OCI-M1 (cell line): Measurements from ENCODE around the gene CIBAR2.

ENCODE experiments used
- DNase-seq: peaks from one replicate; lab custom pipeline; 2025; lab: John Stamatoyannopoulos, UW

Gene CIBAR2

DNA sequence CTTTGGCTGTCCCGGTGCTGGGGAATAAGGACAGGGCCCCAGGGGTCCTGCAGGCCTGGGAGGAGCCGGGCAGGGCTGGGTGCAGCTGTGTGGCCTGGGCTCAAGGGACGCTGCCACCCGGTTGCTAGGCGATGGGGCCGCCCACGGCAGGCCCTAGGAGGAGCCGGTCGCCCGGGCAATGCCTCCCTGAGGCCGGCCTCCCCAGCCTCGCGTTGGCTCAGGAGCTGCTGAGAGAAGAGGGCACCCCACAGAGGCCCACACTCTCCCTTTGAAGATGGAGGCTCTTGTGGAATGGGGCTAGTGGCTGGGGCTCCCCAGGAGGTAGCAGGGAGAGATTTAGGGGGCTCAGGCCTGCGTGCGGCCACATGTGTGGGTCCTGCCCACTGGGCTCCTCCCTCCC lies at the start of gene CIBAR2:
CIBAR2 (minus strand) TSS at position 109 of the 400 bp plus-strand sequence. CDS start 120 bp downstream, outside the sequence.
- no peak for DNase-seq

DNA sequence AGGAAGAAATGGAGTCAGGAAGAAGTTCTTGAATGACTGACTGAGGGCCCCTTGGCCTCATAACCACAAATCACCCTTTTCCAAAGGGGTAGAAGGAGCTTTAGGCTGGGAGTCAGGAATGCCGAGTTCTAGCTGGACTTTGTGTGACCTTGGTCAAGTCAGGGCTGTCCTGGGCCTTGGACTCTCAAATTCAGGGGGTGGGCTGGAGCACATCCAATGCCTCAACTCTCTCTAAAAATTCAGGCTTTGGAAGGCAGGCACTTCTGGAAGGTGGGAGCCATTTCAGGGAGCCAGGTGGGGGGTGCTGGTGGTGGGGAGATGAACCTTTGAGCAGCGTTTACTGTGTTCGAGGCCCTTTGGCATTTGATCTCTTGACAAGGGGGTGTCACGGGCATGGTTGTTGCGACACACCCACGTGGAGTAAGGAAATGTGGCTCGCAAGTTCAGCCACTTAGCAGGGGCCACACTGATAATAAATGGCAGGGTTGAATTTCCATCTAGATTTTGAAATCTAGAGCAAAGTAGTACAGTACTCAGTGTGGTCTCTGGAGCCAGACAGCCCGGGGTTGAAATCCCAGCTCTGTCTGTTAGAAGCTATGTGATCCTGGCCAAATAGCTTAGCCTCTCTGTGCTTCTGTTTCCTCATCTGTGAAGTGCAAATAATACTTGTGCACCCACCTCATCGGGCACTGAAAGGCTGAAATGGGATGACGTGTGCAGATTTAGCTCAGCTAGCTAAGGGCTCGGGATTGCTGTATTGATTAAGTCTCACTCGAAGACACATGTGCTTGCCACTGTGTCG lies 47.1 kb upstream of the CIBAR2 start:
- DNase-seq: no peak

DNA sequence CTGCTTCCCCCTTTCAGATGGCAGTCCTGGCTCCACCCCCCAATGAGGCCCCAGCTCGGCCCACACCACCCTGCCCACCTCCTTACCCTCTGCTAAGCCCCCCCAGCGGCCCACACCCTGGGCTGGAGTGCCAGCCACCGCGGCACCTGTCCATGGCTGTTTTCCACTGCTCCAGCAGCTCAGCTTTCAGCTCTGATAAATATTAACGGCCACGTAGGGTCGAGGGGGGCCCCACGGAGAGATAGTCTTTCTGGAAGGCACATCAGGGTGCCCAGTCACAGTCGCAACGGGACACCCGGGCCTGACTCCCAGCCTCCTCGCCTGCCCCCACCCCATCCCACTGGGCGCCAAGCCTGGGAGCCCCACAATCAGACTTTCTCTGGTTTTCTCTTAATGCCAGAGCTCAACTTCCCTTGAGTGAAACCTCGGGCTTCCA lies 46.5 kb upstream of the CIBAR2 start:
- no peak for DNase-seq

DNA sequence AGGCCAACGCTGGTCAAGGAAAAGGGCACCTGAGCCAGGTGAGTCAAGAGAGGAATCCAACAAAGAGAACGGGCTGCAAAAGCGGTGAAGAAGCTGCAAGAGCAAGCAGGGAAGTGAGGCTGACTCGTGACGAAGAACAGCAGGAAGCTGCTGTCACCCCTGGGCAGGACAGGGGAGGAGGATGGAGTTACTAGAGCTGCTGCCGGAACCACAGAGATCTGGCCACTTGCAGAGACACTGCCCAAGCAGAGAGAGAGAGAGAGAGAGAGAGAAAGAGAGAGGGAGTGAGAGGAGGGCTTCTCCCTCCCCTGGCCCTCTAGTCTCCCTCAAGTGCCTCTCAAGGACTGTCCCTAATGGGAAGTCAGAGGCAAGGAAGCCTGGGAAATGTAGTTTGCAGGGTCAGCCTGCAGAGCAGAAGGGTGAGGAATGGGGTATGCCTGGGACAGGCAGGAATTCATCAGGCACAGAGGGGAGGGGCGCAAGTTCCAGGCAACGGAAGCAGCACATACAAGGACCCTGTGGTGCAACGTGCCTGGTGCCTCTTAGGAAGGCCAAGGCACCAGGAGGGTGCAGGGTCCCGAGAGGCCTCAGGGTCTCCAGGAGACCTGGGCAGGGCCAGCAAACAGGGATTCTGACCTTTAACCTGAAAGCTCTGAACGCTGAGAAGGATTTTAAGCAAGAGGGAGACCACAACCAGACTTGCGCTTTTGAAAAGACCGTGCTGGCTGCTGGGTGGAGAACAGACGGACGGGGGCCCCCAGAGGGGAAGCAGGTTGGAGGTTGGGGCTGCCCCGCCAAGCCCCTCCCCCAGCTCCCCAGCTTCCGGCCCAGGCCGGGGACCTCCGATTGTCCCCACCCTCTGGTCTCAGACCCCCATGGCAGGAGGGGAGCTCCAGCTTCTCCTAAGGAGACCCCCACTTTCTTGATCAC lies 45.8 kb upstream of the CIBAR2 start:
- peak; percentile 7 for DNase-seq

DNA sequence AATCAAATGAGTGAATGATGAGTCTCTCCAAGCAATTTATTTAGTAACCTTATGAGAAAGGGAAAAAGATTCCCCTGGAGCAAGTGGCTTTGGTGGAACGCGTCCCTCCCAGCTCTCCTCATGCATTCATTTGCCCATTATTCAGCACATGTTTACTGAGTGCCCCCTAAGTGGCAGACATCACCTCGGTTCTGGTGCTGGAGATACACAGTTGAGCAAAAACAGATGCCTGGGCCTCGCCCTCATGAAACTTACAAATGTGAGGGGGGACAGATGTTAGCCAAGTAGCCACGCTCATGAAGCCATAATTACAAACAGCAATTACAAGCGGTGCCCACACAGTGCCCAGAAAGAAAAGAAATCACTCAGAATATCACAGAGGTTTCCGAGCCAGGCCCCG lies 45.1 kb upstream of the CIBAR2 start:
- DNase-seq: no peak

GRCh38 chr16:85156869-85157268 lies 44.6 kb upstream of the CIBAR2 start:
- DNase-seq: no peak

- DNase-seq: no peak
Observed at GRCh38 chr16:85156440-85156839, 44.2 kb upstream of the CIBAR2 start.

- DNase-seq: no peak
Observed at GRCh38 chr16:85153656-85154091, 41.4 kb upstream of the CIBAR2 start.

- no peak for DNase-seq
Observed at GRCh38 chr16:85153046-85153445, 40.8 kb upstream of the CIBAR2 start.

GRCh38 chr16:85152414-85153030 lies 40.2 kb upstream of the CIBAR2 start:
- DNase-seq: no peak

- DNase-seq: no peak
Observed at GRCh38 chr16:85151603-85152413, 39.5 kb upstream of the CIBAR2 start.

GRCh38 chr16:85151079-85151602 lies 38.9 kb upstream of the CIBAR2 start:
- DNase-seq: no peak

GRCh38 chr16:85150331-85150940 lies 38.2 kb upstream of the CIBAR2 start:
- DNase-seq: no peak

DNA sequence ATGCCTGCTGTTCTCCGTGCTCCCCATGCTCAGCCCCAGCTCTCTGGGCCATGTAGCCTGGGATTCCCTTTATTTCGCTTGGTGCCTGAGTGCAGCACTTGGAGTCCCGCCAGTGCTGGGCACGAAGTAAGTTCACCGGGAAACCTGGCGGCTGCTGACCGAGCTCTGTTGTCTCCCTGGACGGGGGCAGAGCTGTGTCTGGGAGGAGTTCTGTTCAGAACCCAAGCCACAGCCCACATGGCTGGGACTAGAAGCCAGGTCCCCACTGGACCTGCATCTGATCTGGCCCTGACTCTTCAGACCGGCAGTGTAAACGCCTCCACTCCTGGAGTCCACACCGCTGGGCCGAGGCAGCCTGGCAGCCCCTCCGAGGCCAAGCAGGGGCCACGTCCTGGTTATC lies 37.5 kb upstream of the CIBAR2 start:
- no peak for DNase-seq

DNA sequence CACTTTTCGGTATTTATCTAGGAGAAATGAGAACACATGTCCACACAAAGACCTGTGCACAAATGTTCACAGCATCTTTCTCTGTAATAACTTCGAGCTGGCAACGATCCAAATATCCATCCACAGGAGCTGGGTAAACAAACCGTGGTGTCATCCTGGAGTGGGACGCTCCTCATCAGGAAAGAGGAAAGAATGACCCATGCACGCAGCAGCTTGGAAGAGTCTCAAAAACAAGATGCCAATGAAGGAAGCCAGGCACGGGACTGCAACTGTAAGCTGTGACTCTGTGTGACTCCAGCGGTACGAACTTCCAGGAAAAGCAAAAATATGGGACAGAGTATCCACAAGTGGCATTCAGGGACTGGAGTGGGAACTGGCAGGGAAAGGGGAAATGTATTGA lies 36.7 kb upstream of the CIBAR2 start:
- no peak for DNase-seq

- no peak for DNase-seq
Observed at GRCh38 chr16:85146922-85147651, 34.8 kb upstream of the CIBAR2 start.

DNA sequence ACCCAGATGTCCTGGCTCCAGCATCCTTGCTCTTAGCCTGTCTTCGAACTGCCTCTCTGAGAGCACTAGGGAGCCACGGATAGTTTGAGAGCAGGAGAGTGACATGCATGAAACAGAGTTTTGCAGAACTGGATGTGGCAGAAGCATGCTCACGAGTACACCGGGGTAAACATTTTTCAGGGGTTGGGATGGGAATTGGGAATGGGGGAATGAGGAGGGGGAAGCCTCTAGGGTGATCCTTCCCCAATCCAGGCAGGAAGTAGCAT lies 34.2 kb upstream of the CIBAR2 start:
- no peak for DNase-seq

- DNase-seq: no peak
Observed at GRCh38 chr16:85145734-85146531, 33.7 kb upstream of the CIBAR2 start.

GRCh38 chr16:85145188-85145587 lies 32.9 kb upstream of the CIBAR2 start:
- no peak for DNase-seq
